HepG2 (cell line): ENCODE results near the gene SPIN1. TPM values are rescaled to one million over a fixed set of nuclear protein-coding genes. Genes with fewer than 3 reads are reported as not detected.

Experiments used
- AGO2 ChIP-seq: fragments of 200-400 bp; formaldehyde crosslinking; optimal IDR thresholded peaks from 2 replicates; pipeline ENCODE3; 2017; ENCODE audit warnings: mild to moderate bottlenecking, low read depth, low read length, moderate library complexity
- ELF4 ChIP-seq: sonication (generic); formaldehyde crosslinking; IDR thresholded peaks from 2 replicates; pipeline ENCODE4 v1.5.0; 2020; ENCODE audit warnings: missing genetic modification reagents, mild to moderate bottlenecking, moderate library complexity, borderline replicate concordance
- FOXJ3 ChIP-seq: sonication (generic); formaldehyde crosslinking; IDR thresholded peaks from 2 replicates; pipeline ENCODE4 v1.4.0; 2020; ENCODE audit warnings: missing genetic modification reagents, mild to moderate bottlenecking, borderline replicate concordance
- POGK ChIP-seq: sonication (generic); formaldehyde crosslinking; conservative IDR thresholded peaks from 2 replicates; pipeline ENCODE4 v1.8.0; 2022; ENCODE audit warnings: mild to moderate bottlenecking, moderate library complexity, missing genetic modification reagents
- TGIF2 ChIP-seq: IDR thresholded peaks from 2 replicates; pipeline ENCODE4 v1.6.1; 2016; ENCODE audit warnings: control low read depth, missing compliant biosample characterization
- THAP11 ChIP-seq: IDR thresholded peaks from 2 replicates; pipeline ENCODE4 v1.6.1; 2016; ENCODE audit warnings: missing biosample characterization, missing genetic modification reagents
- ZHX2 ChIP-seq, 2 experiments: sonication (generic) in 1 of 2; formaldehyde crosslinking in 1 of 2; IDR thresholded peaks; 2 replicates each; pipeline versions ENCODE4 v1.6.1 to v1.9.0; 2014 to 2022; ENCODE audit warnings: antibody characterized with exemption in 1 of 2, borderline replicate concordance in 1 of 2, inconsistent platforms in 1 of 2, low read depth in 1 of 2, missing genetic modification reagents in 1 of 2
- ZNF136 ChIP-seq: sonication (generic); formaldehyde crosslinking; IDR thresholded peaks from 2 replicates; pipeline ENCODE4 v1.8.1; 2022; ENCODE audit warnings: low read depth, mild to moderate bottlenecking, moderate library complexity, missing genetic modification reagents
- ZNF816 ChIP-seq: sonication (generic); formaldehyde crosslinking; IDR thresholded peaks from 2 replicates; pipeline ENCODE4 v1.8.0; 2022; ENCODE audit warnings: missing genetic modification reagents, mild to moderate bottlenecking, borderline replicate concordance
- polyA plus RNA-seq, 8 experiments: library from polyadenylated mRNA; depleted of rRNA in 3 of 8; stranded (reverse) in 7 of 8; unstranded in 1 of 8; fragments of >200 nt; fragmentation: Illumina TruSeq in 4 of 8; extraction: Trizol in 4 of 8; gene quantifications; 2 replicates each; pipeline versions ENCODE4 v1.2.1 to v1.2.3, GENCODE V29; 2011 to 2016; ENCODE audit warnings: low read depth in 4 of 8, missing spikeins in 1 of 8, mixed read lengths in 1 of 8; ENCODE audit not compliant: insufficient read depth in 1 of 8
- total RNA-seq, 5 experiments: library from RNA; depleted of rRNA; stranded (reverse); fragments of >200 nt; fragmentation: Illumina TruSeq; extraction: Trizol; gene quantifications; 2 replicates each; pipeline ENCODE4 v1.2.3, GENCODE V29; 2016; ENCODE audit warnings: low read depth in 1 of 5

Gene SPIN1
- total and polyA plus RNA-seq, 2 of the 13 experiments (the other 11 are each of a cell fraction or from before 2014, with no cell fraction given), result 20.0 to 24.3 TPM

- no peak for TF ChIP-seq POGK (CRISPR knock-in tag)
- TF ChIP-seq ZHX2 (IDR thresholded peaks at IDR 0.05; ENCODE audit: low read depth), result no peak
- TF ChIP-seq ZHX2 (CRISPR knock-in tag; IDR thresholded peaks at IDR 0.05; ENCODE audit: borderline replicate concordance), result no peak
- TF ChIP-seq ELF4 (CRISPR knock-in tag), result no peak
- TF ChIP-seq ZNF816 (CRISPR knock-in tag), result no peak
- TF ChIP-seq AGO2, result peak; percentile 3
- 0 out of 2 replicates have a peak, but pooled peaks have one; percentile 11 for TF ChIP-seq THAP11 (CRISPR knock-in tag)
- TF ChIP-seq ZNF136, result no peak
- no peak for TF ChIP-seq FOXJ3
- TF ChIP-seq TGIF2 (CRISPR knock-in tag), result no peak
Measured at GRCh38 chr9:88388203-88388885, at the start of gene SPIN1 (continued).
